Kidney (tissue), 14 donors: ENCODE measurements around the gene BTAF1. TPM values are rescaled to one million over a fixed set of nuclear protein-coding genes. Genes with fewer than 3 reads are reported as not detected.

Source experiments
- DNase-seq, 5 donors: peaks; one replicate each; pipeline ENCODE4 v3.0.0-alpha.2; 2013 to 2020
- FAIRE-seq: peaks from 2 replicates; lab custom pipeline; 2012; peaks lifted over from hg19 to GRCh38; lab: Jason Lieb, UNC
- H3K27ac ChIP-seq, 2 donors: one replicate each; pipeline ENCODE4 v1.7.0; 2013; ENCODE audit warnings: low read depth in 2 of 2, low read length in 2 of 2, inconsistent platforms in 1 of 2
- H3K27me3 ChIP-seq: one replicate; pipeline ENCODE4 v1.7.1; 2013; ENCODE audit warnings: low read length, inconsistent platforms; ENCODE audit not compliant: control insufficient read depth, insufficient read depth
- H3K36me3 ChIP-seq, 3 donors: one replicate each; pipeline versions ENCODE4 v1.7.0 to v1.7.1; 2013; ENCODE audit warnings: low read length in 3 of 3, control low read depth in 1 of 3, inconsistent platforms in 1 of 3; ENCODE audit not compliant: insufficient read depth in 3 of 3, control insufficient read depth in 2 of 3
- H3K4me1 ChIP-seq, 3 donors: one replicate each; pipeline versions ENCODE4 v1.7.0 to v1.7.1; 2013; ENCODE audit warnings: low read length in 3 of 3, inconsistent platforms in 1 of 3, low read depth in 1 of 3; ENCODE audit not compliant: control insufficient read depth in 2 of 3, insufficient read depth in 2 of 3
- H3K4me3 ChIP-seq, 3 donors: one replicate each; pipeline versions ENCODE4 v1.7.0 to v1.8.1; 2013; ENCODE audit warnings: low read length in 3 of 3, control low read depth in 1 of 3, inconsistent platforms in 1 of 3
- H3K9ac ChIP-seq, 3 donors: one replicate each; pipeline versions ENCODE4 v1.7.0 to v1.7.1; 2013; ENCODE audit warnings: low read length in 3 of 3, control low read depth in 1 of 3, inconsistent platforms in 1 of 3
- H3K9me3 ChIP-seq, 3 donors: one replicate each; pipeline versions ENCODE4 v1.7.0 to v1.7.1; 2013; ENCODE audit warnings: low read length in 3 of 3, control low read depth in 1 of 3, inconsistent platforms in 1 of 3; ENCODE audit not compliant: control insufficient read depth in 2 of 3, insufficient read depth in 1 of 3
- intact Hi-C: fragments of 100-400 bp; cut with DNase I; formaldehyde crosslinking; loops from one replicate; pipeline ENCODE4 v1.11.1; 2022
- polyA plus RNA-seq: library from polyadenylated mRNA; stranded (reverse); fragments of 350-450 nt; fragmentation: Illumina TruSeq; extraction: RNeasy Lipid Tissue Mini Kit (QIAGEN cat#74804); gene quantifications from one replicate; pipeline ENCODE4 v1.2.3, GENCODE V29; 2014; ENCODE audit warnings: low read depth, low replicate concordance; ENCODE audit not compliant: insufficient read depth
- total RNA-seq: library from RNA; stranded (reverse); fragmentation: NEBNext Ultra II Directional; extraction: Animal tissue kit (Norgen Biotek cat#: 25700); gene quantifications from one replicate; pipeline ENCODE4 v1.2.1, GENCODE V29; 2021
- TF ChIP-seq, protein P1 (sequence below): IDR thresholded peaks from 3 replicates; pipeline ENCODE4 v1.5.1; 2012; ENCODE audit warnings: mild to moderate bottlenecking, moderate library complexity, borderline replicate concordance; ENCODE audit not compliant: insufficient read depth; ENCODE audit errors: extremely low read depth
- donor health status: control.
- donor health status: control.
- donor health status: control.
- donor health status: control.
- donor health status: control.
- donor health status: DM: yes; HTN: yes; CAD: no.
- donor health status: Normal renal cell carcinoma (clear cell type).

BTAF1 gene
- total and polyA plus RNA-seq, 2 donors from 2014 or later: 4.3 to 35.1 TPM

GRCh38 chr10:91969297-91969696 lies 45.7 kb downstream of the BTAF1 start:
- Histone ChIP-seq H3K36me3 (peaks cover 4 to 15% (median 12%) of the 10 kb centered on the region in 3 donors), H3K4me1 (no peaks in the 10 kb centered on the region), H3K9me3 (no peaks in the 10 kb centered on the region), H3K27ac (no peak overlapping the region), H3K27me3 (no peaks in the 10 kb centered on the region), H3K9ac (no peak overlapping the region), H3K4me3 (no peak overlapping the region)
- FAIRE-seq (peak; percentile 41), DNase-seq (no peak)
- intact Hi-C loops: no loop called here
- TF ChIP-seq, protein P1, sequence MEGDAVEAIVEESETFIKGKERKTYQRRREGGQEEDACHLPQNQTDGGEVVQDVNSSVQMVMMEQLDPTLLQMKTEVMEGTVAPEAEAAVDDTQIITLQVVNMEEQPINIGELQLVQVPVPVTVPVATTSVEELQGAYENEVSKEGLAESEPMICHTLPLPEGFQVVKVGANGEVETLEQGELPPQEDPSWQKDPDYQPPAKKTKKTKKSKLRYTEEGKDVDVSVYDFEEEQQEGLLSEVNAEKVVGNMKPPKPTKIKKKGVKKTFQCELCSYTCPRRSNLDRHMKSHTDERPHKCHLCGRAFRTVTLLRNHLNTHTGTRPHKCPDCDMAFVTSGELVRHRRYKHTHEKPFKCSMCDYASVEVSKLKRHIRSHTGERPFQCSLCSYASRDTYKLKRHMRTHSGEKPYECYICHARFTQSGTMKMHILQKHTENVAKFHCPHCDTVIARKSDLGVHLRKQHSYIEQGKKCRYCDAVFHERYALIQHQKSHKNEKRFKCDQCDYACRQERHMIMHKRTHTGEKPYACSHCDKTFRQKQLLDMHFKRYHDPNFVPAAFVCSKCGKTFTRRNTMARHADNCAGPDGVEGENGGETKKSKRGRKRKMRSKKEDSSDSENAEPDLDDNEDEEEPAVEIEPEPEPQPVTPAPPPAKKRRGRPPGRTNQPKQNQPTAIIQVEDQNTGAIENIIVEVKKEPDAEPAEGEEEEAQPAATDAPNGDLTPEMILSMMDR: no peak

GRCh38 chr10:91974960-91975359 lies 51.4 kb downstream of the BTAF1 start:
- intact Hi-C loops: no loop called here

DNA sequence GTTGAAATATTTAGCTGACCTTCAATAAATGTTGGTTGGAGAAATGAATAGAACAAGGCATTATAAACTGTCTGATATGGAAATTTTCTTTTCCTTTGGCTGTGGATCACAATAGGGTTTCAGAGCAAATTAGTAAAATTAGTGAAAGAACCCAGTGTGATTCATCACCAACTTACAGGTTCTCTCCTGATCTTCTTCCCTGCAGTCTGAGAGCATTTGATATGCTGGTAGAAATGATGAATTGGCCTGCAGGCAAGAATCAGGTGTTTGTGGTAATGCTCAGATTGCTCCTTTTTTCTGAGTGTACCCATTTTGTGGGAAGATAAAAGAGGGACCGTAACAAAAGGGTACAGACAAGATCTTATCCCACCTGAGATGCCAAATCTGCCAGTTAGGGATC lies 51.9 kb downstream of the BTAF1 start:
- Histone ChIP-seq H3K9me3 (no peaks in the 10 kb centered on the region), H3K27ac (no peak overlapping the region), H3K4me1 (no peaks in the 10 kb centered on the region), H3K4me3 (no peak overlapping the region), H3K27me3 (no peaks in the 10 kb centered on the region), H3K36me3 (peaks cover 0 to 3% (median 3%) of the 10 kb centered on the region in 3 donors), H3K9ac (no peak overlapping the region)
- intact Hi-C loops: no loop called here
- DNase-seq (no peak), FAIRE-seq (no peak)
- TF ChIP-seq, protein P1: no peak

More at GRCh38 chr10:91974960-91975359, 51.4 kb downstream of the BTAF1 start:
- Histone ChIP-seq H3K9ac (no peak overlapping the region), H3K27me3 (no peaks in the 10 kb centered on the region), H3K36me3 (peaks cover 0 to 3% (median 3%) of the 10 kb centered on the region in 3 donors), H3K27ac (no peak overlapping the region), H3K9me3 (no peaks in the 10 kb centered on the region), H3K4me3 (no peak overlapping the region), H3K4me1 (no peaks in the 10 kb centered on the region)
- FAIRE-seq: no peak
- DNase-seq: no peak
- TF ChIP-seq, protein P1: no peak
